NCI-H2107 (cell line): Measurements from ENCODE around the gene RAB20.
"Not testable (repeated sequence)": the region's sequence is repeated elsewhere in the genome, so short reads cannot be mapped to it uniquely, and the experiment has no call there.

Source experiments
- DNase-seq: peaks from one replicate; lab custom pipeline; 2025; lab: John Stamatoyannopoulos, UW

RAB20 gene

DNA sequence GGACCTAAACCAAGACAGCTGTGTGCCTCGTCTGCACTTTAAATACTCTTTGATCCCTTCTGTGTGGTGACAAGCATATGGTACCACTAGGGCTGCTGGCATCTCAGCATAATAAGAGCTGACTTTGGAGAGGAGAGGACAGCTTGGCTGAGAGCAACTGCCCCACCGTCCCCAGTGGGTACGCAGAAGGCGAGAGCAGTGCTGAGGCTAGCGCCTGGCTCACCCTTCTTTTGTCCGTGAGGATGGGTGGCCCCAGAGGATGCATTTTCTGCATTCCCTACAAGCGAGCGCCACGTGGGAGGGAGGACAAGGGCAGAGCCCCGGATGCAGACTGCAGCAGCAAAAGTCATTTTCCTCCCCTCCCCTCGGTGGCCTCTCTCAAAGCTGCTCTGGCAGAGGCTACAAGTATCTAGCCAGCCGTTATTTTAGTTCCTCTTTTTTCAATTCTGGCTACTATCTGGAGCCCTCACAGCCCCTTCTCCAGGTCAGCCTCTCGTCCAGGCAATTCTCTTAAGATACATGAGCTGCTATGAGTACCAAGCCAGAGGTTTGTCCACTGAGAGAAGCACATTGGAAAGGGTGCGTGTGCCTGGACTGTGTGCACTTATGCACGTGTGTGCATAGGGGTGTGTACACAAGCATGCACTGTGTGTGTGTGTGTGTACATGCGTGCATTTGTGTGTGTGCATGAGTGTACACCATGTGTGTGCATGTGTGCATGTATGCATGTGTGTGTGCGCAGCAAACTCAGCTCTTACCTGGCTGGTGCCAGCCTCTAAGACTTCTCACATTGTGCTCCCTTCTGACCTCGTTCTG is 51.3 kb downstream of the RAB20 start:
- DNase-seq, result no peak

DNA sequence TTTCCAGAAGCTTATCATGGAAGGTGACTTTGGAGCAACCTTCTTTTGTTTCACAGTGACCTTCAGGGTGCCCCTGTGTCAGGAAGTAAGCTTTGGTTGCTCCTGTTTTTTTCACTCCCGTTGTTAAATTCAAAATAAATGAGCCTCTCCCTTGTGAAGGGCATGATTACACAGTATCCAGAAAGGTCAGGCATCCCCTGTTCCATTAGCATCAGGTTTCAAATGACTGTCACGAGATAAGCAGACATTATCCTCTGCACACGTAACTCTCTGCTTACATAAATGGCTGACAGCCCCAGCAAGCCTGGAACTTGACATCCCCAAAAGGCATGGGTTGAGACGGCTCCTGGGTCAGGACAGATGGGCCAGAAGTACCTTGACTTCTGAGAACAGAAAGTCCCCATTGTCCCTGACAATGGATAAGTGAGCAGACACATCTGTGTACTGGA is 52.0 kb downstream of the RAB20 start:
- DNase-seq, result peak; percentile 63

DNA sequence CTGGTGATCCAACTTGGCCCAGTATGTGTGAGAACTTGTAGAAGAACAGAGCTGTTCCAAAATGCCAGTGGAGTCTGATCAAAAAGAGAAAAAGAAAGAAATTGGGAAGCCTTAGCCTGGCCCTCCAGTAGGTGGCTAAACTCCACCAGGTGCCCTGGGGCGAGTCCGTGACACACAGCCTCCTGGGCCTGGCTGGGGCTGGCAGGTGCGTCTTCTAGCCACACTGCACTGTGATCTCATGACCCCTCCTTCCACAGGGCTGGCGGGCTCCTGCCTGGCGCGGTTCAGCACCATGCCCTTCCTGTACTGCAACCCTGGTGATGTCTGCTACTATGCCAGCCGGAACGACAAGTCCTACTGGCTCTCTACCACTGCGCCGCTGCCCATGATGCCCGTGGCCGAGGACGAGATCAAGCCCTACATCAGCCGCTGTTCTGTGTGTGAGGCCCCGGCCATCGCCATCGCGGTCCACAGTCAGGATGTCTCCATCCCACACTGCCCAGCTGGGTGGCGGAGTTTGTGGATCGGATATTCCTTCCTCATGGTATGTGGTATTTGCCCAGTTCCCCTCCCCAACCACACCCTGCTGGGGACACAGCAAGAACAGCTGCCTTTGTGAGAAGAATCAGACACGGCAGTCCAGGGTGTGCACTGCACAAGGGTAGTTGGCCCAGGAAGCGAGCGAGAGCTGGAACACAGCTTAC is 53.7 kb downstream of the RAB20 start:
- DNase-seq, result no peak

- DNase-seq, result no peak
Measured at GRCh38 chr13:110506859-110507566, 54.5 kb downstream of the RAB20 start.

DNA sequence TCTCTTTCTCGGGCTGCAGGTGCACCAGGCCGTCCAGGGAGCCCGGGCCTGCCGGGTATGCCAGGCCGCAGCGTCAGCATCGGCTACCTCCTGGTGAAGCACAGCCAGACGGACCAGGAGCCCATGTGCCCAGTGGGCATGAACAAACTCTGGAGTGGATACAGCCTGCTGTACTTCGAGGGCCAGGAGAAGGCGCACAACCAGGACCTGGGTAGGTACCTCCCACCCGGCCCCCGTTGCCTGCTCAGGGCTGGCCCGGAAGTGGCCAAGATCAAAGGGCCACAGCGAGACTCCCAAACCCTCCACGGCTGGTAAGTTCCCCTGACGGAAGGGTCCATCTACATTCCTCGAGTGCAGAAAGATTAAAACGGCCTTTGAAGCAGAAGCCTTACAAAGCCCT is 55.1 kb downstream of the RAB20 start:
- DNase-seq, result no peak

DNA sequence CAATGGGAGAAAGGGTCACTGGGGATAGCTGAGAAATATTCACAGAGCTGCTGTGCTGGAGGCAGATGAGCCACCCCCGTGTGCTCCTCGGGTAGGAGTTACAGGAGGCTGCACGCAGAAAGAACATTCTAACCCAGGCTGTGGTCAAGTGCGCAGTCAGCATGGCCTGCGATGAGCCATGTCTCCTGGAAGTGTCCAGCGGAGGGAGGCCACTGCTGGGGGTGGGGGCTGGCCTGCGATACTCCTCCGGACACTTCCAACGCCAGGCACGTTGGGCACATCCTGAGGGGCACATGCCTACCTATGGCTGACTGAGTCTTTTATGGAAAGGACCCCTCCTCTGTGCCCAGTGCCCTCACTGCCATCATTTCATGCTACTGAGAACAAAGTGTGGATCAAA is 55.9 kb downstream of the RAB20 start:
- DNase-seq, result no peak

- DNase-seq, result no peak
Measured at GRCh38 chr13:110503979-110504499, 57.5 kb downstream of the RAB20 start.

DNA sequence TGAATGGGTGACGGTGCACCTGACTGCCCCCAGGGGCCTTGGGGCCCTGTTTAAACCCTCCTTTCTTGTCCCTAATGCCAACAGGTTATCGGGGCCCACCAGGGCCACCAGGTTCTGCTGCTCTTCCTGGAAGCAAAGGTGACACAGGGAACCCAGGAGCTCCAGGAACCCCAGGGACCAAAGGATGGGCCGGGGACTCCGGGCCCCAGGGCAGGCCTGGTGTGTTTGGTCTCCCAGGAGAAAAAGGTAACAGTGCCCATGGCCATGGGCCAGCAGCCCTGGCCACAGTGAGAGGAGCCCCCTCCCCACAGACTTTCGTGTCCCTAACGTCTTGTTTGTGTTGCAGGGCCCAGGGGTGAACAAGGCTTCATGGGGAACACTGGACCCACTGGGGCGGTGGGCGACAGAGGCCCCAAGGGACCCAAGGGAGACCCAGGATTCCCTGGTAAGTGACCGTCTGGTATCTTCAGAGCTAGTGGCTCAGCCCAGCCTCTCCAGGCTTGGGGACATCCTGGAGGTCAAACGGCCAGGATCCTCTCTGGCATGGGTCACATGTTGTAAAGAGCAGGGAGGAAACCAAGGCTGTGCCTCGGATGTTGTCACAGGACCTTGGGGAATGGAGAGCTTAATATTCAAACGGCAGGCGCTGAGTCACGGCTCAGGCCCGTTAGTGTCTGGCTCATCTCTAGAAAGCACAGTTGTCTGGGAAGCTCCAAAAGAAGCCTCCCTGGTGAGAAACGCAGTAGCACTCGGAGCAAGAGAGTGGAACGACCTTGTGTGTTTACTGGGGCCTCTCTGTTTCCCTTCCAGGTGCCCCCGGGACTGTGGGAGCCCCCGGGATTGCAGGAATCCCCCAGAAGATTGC is 58.3 kb downstream of the RAB20 start:
- no peak for DNase-seq

DNA sequence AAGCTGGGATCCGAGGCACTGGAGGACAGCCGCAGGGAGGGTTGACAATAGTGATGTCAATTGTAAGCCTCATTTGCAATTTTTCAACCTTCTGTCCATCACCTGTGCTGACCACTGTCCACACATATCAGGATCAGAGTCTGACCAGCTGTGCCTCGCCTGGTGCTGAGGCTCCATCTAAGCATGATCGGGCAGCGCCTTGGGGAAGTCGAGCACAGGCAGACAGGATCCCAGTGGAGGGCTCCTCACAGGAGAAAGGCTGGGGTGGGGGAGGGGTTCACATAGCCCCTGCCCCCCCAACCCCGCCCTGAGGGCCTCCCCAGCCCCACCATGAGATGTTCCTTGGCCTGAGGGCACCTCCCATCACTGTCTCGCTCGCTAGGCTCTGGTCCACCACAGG is 60.3 kb downstream of the RAB20 start:
- no peak for DNase-seq

- DNase-seq, result no peak
Measured at GRCh38 chr13:110500341-110500740, 61.2 kb downstream of the RAB20 start.

- DNase-seq, result peak; percentile 58
Measured at GRCh38 chr13:110499621-110500281, 61.8 kb downstream of the RAB20 start.

DNA sequence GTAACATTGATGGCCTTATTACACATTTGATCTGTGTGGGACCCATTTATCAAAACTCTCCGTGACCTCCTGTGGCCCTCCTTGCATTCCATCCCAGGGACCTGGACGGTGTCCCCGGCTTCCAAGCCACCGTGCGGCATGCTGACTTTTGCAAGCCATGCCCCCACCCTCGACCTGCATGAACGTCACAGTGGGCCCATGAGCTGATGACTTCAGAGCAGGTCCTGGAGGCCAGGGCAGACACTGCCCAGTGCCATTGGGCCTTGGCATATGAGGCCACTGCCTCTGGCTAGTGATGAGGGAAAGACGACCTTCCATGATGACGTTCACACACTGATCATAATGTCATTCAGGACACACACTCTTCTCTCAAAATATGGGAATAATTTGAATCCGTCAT is 62.8 kb downstream of the RAB20 start:
- DNase-seq, result no peak

DNA sequence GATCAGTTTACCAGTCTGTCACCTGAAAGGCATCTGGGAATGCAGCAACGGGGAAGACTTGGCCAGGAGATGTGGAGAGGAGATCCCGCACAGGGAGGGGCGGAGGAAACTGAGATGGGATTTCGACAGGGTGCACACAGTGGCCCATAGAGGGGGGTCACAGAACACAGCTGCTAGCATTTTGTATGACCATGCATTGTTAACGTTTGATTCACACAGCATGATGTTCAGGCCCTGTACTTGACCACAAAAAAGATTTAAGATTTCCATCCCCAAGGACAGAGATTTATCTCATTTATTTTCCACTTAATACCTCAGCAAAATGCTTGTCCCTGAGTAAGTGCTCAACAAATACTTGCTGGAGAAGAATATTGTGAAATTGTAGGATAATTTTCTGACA is 63.2 kb downstream of the RAB20 start:
- no peak for DNase-seq

DNA sequence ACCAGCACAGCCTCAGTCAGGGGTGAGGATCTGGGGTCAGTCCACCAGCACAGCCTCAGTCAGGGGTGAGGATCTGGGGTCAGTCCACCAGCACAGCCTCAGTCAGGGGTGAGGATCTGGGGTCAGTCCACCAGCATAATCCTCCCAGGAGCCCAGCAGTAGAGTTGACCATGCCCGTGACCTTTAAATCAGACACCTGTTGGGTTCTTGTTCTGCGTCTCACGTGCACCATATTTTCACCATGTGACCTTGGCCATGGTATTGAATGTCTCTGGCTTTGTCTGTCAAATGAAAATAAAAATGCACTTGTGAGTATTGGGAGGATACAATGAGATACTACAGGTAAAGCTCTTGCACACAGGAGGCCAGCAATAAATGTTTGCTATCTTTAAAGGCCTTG is 63.6 kb downstream of the RAB20 start:
- DNase-seq, result not testable (repeated sequence)

DNA sequence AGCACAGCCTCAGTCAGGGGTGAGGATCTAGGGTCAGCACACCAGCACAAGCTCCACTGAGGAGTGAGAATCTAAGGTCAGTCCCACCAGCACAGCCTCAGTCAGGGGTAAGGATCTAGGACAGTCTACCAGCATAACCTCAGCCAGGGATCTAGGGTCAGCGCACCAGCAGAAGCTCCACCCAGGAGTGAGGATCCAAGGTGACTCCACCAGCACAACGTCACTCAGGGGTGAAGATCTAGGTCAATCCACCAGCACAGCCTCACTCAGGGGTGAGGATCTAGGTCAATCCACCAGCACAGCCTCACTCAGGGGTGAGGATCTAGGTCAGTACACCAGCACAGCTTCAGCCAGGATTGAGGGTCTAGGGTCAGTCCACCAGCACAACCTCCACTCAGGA is 64.5 kb downstream of the RAB20 start:
- no peak for DNase-seq

- no peak for DNase-seq
Measured at GRCh38 chr13:110496281-110496680, 65.2 kb downstream of the RAB20 start.

GRCh38 chr13:110495881-110496280 is 65.6 kb downstream of the RAB20 start:
- DNase-seq, result no peak

DNA sequence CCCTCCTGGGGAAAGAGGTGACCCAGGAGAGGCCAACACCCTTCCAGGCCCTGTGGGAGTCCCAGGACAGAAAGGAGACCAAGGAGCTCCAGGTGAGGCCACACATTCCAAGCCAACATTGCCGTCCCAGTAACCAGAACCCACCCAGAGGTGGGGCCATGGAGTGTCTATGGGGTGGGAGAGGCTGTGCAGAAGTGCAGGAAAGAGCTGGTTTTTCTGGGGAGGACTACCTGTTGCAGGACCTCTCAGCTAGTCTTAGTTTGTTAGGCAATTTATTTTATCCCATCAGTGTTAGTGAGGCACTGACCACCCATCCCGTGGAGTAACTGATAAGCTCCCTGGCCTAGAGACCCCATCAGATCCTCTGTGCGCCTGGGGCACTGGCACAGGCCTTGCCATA is 66.1 kb downstream of the RAB20 start:
- no peak for DNase-seq

DNA sequence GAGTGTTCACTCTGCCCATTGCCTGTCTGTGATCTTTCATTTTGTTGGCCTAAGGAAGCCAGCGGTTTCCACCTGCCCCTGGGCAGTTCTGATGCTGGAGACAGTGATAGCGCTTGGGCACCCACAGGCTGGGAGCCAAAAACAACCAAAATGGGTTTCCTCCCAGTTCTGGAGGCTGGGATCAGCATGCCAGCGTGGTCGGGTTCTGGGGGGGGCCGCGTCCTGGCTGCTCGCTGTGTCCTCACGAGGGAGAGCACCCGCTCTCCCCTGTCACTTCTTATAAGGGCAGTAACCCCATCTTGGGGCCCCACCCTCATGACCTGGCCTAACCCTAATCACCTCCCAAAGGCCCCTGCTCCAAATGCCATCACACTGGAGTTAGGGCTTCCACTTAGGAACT is 67.9 kb downstream of the RAB20 start:
- no peak for DNase-seq

- DNase-seq, result no peak
Measured at GRCh38 chr13:110492679-110493593, 68.6 kb downstream of the RAB20 start.
